Measurements from ENCODE around the gene PRRT1B. TPM values are rescaled to one million over a fixed set of nuclear protein-coding genes. Genes with fewer than 3 reads are reported as not detected.
A peak's percentile ranks its signal among the peaks of the same experiment; 100 is the strongest.

Gene PRRT1B
- polyA plus RNA-seq, 4 donors = 0.12 to 4.0 (median 0.89) TPM; not detected in 1

- no peaks in the 10 kb centered on the region for H3K4me1 ChIP-seq (ENCODE audit: control insufficient read depth in 3 of 3, insufficient read depth in 2 of 3, low read depth in 1 of 3, low read length in 2 of 3)
- FAIRE-seq (no peak), DNase-seq (no peak)
- H3K27me3 ChIP-seq (ENCODE audit: control insufficient read depth in 3 of 3, insufficient read depth in 3 of 3, low read length in 3 of 3) = no peaks in the 10 kb centered on the region
- whole genome bisulfite sequencing, 3 donors = 66 to 80% (median 74%) methylated on average over 6 of the region's 6 CpGs
- no peak overlapping the region for H3K27ac ChIP-seq (ENCODE audit: low read depth in 1 of 3, low read length in 2 of 3)
- no peaks in the 10 kb centered on the region for H3K9me3 ChIP-seq (ENCODE audit: control insufficient read depth in 2 of 2, insufficient read depth in 1 of 2, low read depth in 1 of 2, low read length in 1 of 2)
- H3K36me3 ChIP-seq (ENCODE audit: control insufficient read depth in 3 of 3, insufficient read depth in 2 of 3, low read depth in 1 of 3, low read length in 3 of 3) = peaks cover 17 to 94% (median 28%) of the 10 kb centered on the region in 3 donors
- H3K4me3 ChIP-seq (ENCODE audit: low read depth in 1 of 3, low read length in 3 of 3) = no peak overlapping the region
These were observed 46.5 kb downstream of the PRRT1B start for GRCh38 chr9:131591845-131592208.

GRCh38 chr9:131593091-131593820 lies 47.9 kb downstream of the PRRT1B start:
- Histone ChIP-seq H3K27ac (ENCODE audit: low read depth in 1 of 3, low read length in 2 of 3) (no peak overlapping the region), H3K9me3 (ENCODE audit: control insufficient read depth in 2 of 2, insufficient read depth in 1 of 2, low read depth in 1 of 2, low read length in 1 of 2) (no peaks in the 10 kb centered on the region), H3K27me3 (ENCODE audit: control insufficient read depth in 3 of 3, insufficient read depth in 3 of 3, low read length in 3 of 3) (no peaks in the 10 kb centered on the region), H3K4me1 (ENCODE audit: control insufficient read depth in 3 of 3, insufficient read depth in 2 of 3, low read depth in 1 of 3, low read length in 2 of 3) (no peaks in the 10 kb centered on the region), H3K36me3 (ENCODE audit: control insufficient read depth in 3 of 3, insufficient read depth in 2 of 3, low read depth in 1 of 3, low read length in 3 of 3) (peaks cover 20 to 97% (median 26%) of the 10 kb centered on the region in 3 donors), H3K4me3 (ENCODE audit: low read depth in 1 of 3, low read length in 3 of 3) (no peak overlapping the region)
- DNase-seq (no peak), FAIRE-seq (no peak)
- 79 to 82% (median 80%) methylated on average over 15 of the region's 15 CpGs for WGBS, 3 donors

- H3K36me3 ChIP-seq (ENCODE audit: control insufficient read depth in 3 of 3, insufficient read depth in 2 of 3, low read depth in 1 of 3, low read length in 3 of 3) = peaks cover 20 to 96% (median 20%) of the 10 kb centered on the region in 3 donors
- WGBS, 3 donors = 81 to 88% (median 83%) methylated on average over 21 of the region's 21 CpGs
These were observed 48.8 kb downstream of the PRRT1B start for GRCh38 chr9:131593936-131594665.

GRCh38 chr9:131594906-131595665 lies 49.8 kb downstream of the PRRT1B start:
- DNase-seq (no peak), FAIRE-seq (no peak)
- Histone ChIP-seq H3K9me3 (ENCODE audit: control insufficient read depth in 2 of 2, insufficient read depth in 1 of 2, low read depth in 1 of 2, low read length in 1 of 2) (no peaks in the 10 kb centered on the region), H3K36me3 (ENCODE audit: control insufficient read depth in 3 of 3, insufficient read depth in 2 of 3, low read depth in 1 of 3, low read length in 3 of 3) (peaks cover 16 to 96% (median 20%) of the 10 kb centered on the region in 3 donors), H3K27me3 (ENCODE audit: control insufficient read depth in 3 of 3, insufficient read depth in 3 of 3, low read length in 3 of 3) (no peaks in the 10 kb centered on the region), H3K27ac (ENCODE audit: low read depth in 1 of 3, low read length in 2 of 3) (no peak overlapping the region), H3K4me1 (ENCODE audit: control insufficient read depth in 3 of 3, insufficient read depth in 2 of 3, low read depth in 1 of 3, low read length in 2 of 3) (no peaks in the 10 kb centered on the region), H3K4me3 (ENCODE audit: low read depth in 1 of 3, low read length in 3 of 3) (no peak overlapping the region)
- WGBS, 3 donors = 85 to 88% (median 87%) methylated on average over 19 to 20 of the region's 20 CpGs

More at GRCh38 chr9:131593936-131594665, 48.8 kb downstream of the PRRT1B start:
- no peak overlapping the region for H3K4me3 ChIP-seq (ENCODE audit: low read depth in 1 of 3, low read length in 3 of 3)
- H3K4me1 ChIP-seq (ENCODE audit: control insufficient read depth in 3 of 3, insufficient read depth in 2 of 3, low read depth in 1 of 3, low read length in 2 of 3) = no peaks in the 10 kb centered on the region
- no peak overlapping the region for H3K27ac ChIP-seq (ENCODE audit: low read depth in 1 of 3, low read length in 2 of 3)
- FAIRE-seq (no peak), DNase-seq (no peak)
- H3K27me3 ChIP-seq (ENCODE audit: control insufficient read depth in 3 of 3, insufficient read depth in 3 of 3, low read length in 3 of 3) = no peaks in the 10 kb centered on the region
- H3K9me3 ChIP-seq (ENCODE audit: control insufficient read depth in 2 of 2, insufficient read depth in 1 of 2, low read depth in 1 of 2, low read length in 1 of 2) = no peaks in the 10 kb centered on the region

- Histone ChIP-seq H3K27me3 (ENCODE audit: control insufficient read depth in 3 of 3, insufficient read depth in 3 of 3, low read length in 3 of 3) (no peaks in the 10 kb centered on the region), H3K9me3 (ENCODE audit: control insufficient read depth in 2 of 2, insufficient read depth in 1 of 2, low read depth in 1 of 2, low read length in 1 of 2) (no peaks in the 10 kb centered on the region), H3K4me1 (ENCODE audit: control insufficient read depth in 3 of 3, insufficient read depth in 2 of 3, low read depth in 1 of 3, low read length in 2 of 3) (no peaks in the 10 kb centered on the region), H3K27ac (ENCODE audit: low read depth in 1 of 3, low read length in 2 of 3) (no peak overlapping the region), H3K4me3 (ENCODE audit: low read depth in 1 of 3, low read length in 3 of 3) (no peak overlapping the region), H3K36me3 (ENCODE audit: control insufficient read depth in 3 of 3, insufficient read depth in 2 of 3, low read depth in 1 of 3, low read length in 3 of 3) (peaks cover 18 to 95% (median 18%) of the 10 kb centered on the region in 3 donors)
- FAIRE-seq (no peak), DNase-seq (no peak)
- WGBS, 3 donors = 88 to 91% (median 89%) methylated on average over 20 of the region's 20 CpGs
These were observed 50.5 kb downstream of the PRRT1B start for GRCh38 chr9:131595696-131596429.

GRCh38 chr9:131596430-131596743 lies 51.1 kb downstream of the PRRT1B start:
- Histone ChIP-seq H3K9me3 (ENCODE audit: control insufficient read depth in 2 of 2, insufficient read depth in 1 of 2, low read depth in 1 of 2, low read length in 1 of 2) (no peaks in the 10 kb centered on the region), H3K4me3 (ENCODE audit: low read depth in 1 of 3, low read length in 3 of 3) (no peak overlapping the region), H3K27ac (ENCODE audit: low read depth in 1 of 3, low read length in 2 of 3) (no peak overlapping the region), H3K36me3 (ENCODE audit: control insufficient read depth in 3 of 3, insufficient read depth in 2 of 3, low read depth in 1 of 3, low read length in 3 of 3) (peaks cover 19 to 90% (median 21%) of the 10 kb centered on the region in 3 donors), H3K4me1 (ENCODE audit: control insufficient read depth in 3 of 3, insufficient read depth in 2 of 3, low read depth in 1 of 3, low read length in 2 of 3) (no peaks in the 10 kb centered on the region), H3K27me3 (ENCODE audit: control insufficient read depth in 3 of 3, insufficient read depth in 3 of 3, low read length in 3 of 3) (no peaks in the 10 kb centered on the region)
- FAIRE-seq = no peak
- DNase-seq = no peak
- 94 to 97% (median 95%) methylated on average over 4 of the region's 4 CpGs for WGBS, 3 donors

GRCh38 chr9:131597246-131597645 lies 51.9 kb downstream of the PRRT1B start:
- 94 to 96% (median 94%) methylated on average over 7 of the region's 7 CpGs for WGBS, 3 donors
- Histone ChIP-seq H3K9me3 (ENCODE audit: control insufficient read depth in 2 of 2, insufficient read depth in 1 of 2, low read depth in 1 of 2, low read length in 1 of 2) (no peaks in the 10 kb centered on the region), H3K4me1 (ENCODE audit: control insufficient read depth in 3 of 3, insufficient read depth in 2 of 3, low read depth in 1 of 3, low read length in 2 of 3) (no peaks in the 10 kb centered on the region), H3K4me3 (ENCODE audit: low read depth in 1 of 3, low read length in 3 of 3) (no peak overlapping the region), H3K27ac (ENCODE audit: low read depth in 1 of 3, low read length in 2 of 3) (peak overlapping the region in 1 of 3 donors; percentile 1), H3K36me3 (ENCODE audit: control insufficient read depth in 3 of 3, insufficient read depth in 2 of 3, low read depth in 1 of 3, low read length in 3 of 3) (peaks cover 19 to 90% (median 26%) of the 10 kb centered on the region in 3 donors), H3K27me3 (ENCODE audit: control insufficient read depth in 3 of 3, insufficient read depth in 3 of 3, low read length in 3 of 3) (no peaks in the 10 kb centered on the region)
- no peak for FAIRE-seq
- DNase-seq = no peak

- FAIRE-seq (no peak), DNase-seq (no peak)
- WGBS, 3 donors = 74 to 93% (median 90%) methylated on average over 16 to 17 of the region's 17 CpGs
- H3K9me3 ChIP-seq (ENCODE audit: control insufficient read depth in 2 of 2, insufficient read depth in 1 of 2, low read depth in 1 of 2, low read length in 1 of 2) = no peaks in the 10 kb centered on the region
- no peaks in the 10 kb centered on the region for H3K4me1 ChIP-seq (ENCODE audit: control insufficient read depth in 3 of 3, insufficient read depth in 2 of 3, low read depth in 1 of 3, low read length in 2 of 3)
- H3K27ac ChIP-seq (ENCODE audit: low read depth in 1 of 3, low read length in 2 of 3) = peak overlapping the region in 1 of 3 donors; percentile 32
- no peaks in the 10 kb centered on the region for H3K27me3 ChIP-seq (ENCODE audit: control insufficient read depth in 3 of 3, insufficient read depth in 3 of 3, low read length in 3 of 3)
- peaks cover 19 to 92% (median 26%) of the 10 kb centered on the region in 3 donors for H3K36me3 ChIP-seq (ENCODE audit: control insufficient read depth in 3 of 3, insufficient read depth in 2 of 3, low read depth in 1 of 3, low read length in 3 of 3)
- no peak overlapping the region for H3K4me3 ChIP-seq (ENCODE audit: low read depth in 1 of 3, low read length in 3 of 3)
These were observed 52.8 kb downstream of the PRRT1B start for GRCh38 chr9:131598121-131598520.
